HL-60 (cell line): Measurements from ENCODE around the gene PPP1R3D.

Experiments used
- DNase-seq, 2 experiments: peaks; one replicate each; pipeline ENCODE4 v3.0.0-alpha.2; 2010 to 2020; ENCODE audit warnings: low read depth in 1 of 2, low spot score in 1 of 2
- H3K27ac ChIP-seq: fragments of 250-450 bp; sonication (Bioruptor Pico); replicated peaks from 2 replicates; pipeline ENCODE4 v1.5.1; 2020; ENCODE audit warnings: mild to moderate bottlenecking, moderate library complexity
- H3K27me3 ChIP-seq: fragments of 250-450 bp; sonication (Bioruptor Pico); 2 replicates; pipeline ENCODE4 v1.5.1; 2021; ENCODE audit warnings: mild to moderate bottlenecking, moderate library complexity; ENCODE audit not compliant: insufficient read depth, poor library complexity, severe bottlenecking
- H3K4me3 ChIP-seq: replicated peaks from 2 replicates; pipeline ENCODE4 v1.5.1; 2011; ENCODE audit warnings: mild to moderate bottlenecking, control low read depth, low read length; ENCODE audit not compliant: insufficient read depth
- CTCF ChIP-seq: IDR thresholded peaks from one replicate; pipeline ENCODE4 v1.5.1; 2011; ENCODE audit warnings: low read length, control low read depth, inconsistent platforms; ENCODE audit not compliant: insufficient read depth
- GABPA ChIP-seq: IDR thresholded peaks from 2 replicates; pipeline ENCODE4 v1.6.1; 2012; ENCODE audit warnings: low read depth
- POLR2AphosphoS5 ChIP-seq: IDR thresholded peaks from 2 replicates; pipeline ENCODE4 v1.6.1; 2012; ENCODE audit warnings: low read depth
- REST ChIP-seq: IDR thresholded peaks from 2 replicates; pipeline ENCODE4 v1.6.1; 2012; ENCODE audit warnings: low read depth; ENCODE audit not compliant: insufficient replicate concordance
- SPI1 ChIP-seq: IDR thresholded peaks from 2 replicates; pipeline ENCODE4 v1.6.1; 2012; ENCODE audit warnings: low read depth, mild to moderate bottlenecking, borderline replicate concordance

The PPP1R3D gene

GRCh38 chr20:59903621-59904020 lies 36.5 kb downstream of the PPP1R3D start:
- H3K27ac ChIP-seq: no peak overlapping the region
- TF ChIP-seq SPI1 (no peak), CTCF (no peak), POLR2AphosphoS5 (no peak), REST (no peak), GABPA (no peak)
- H3K27me3 ChIP-seq: peaks cover 10% of the 10 kb centered on the region
- no peak for DNase-seq
- H3K4me3 ChIP-seq: no peak overlapping the region

- no peak for DNase-seq
- TF ChIP-seq SPI1 (no peak), REST (no peak), GABPA (no peak), POLR2AphosphoS5 (no peak), CTCF (no peak)
- Histone ChIP-seq H3K27ac (no peak overlapping the region), H3K4me3 (no peak overlapping the region), H3K27me3 (peaks cover 10% of the 10 kb centered on the region)
Observed at GRCh38 chr20:59902470-59902869, 37.6 kb downstream of the PPP1R3D start.

- H3K27ac ChIP-seq: no peak overlapping the region
- H3K27me3 ChIP-seq: peaks cover 11% of the 10 kb centered on the region
- TF ChIP-seq REST: no peak
- no peak for TF ChIP-seq GABPA
- no peak for TF ChIP-seq POLR2AphosphoS5
- no peak for TF ChIP-seq SPI1
- no peak for TF ChIP-seq CTCF
- no peak overlapping the region for H3K4me3 ChIP-seq
- DNase-seq: no peak
Observed at GRCh38 chr20:59895908-59896307, 44.2 kb downstream of the PPP1R3D start.
